Vagina (tissue), 2 donors: ENCODE data around the gene LILRA2.
"Not testable (repeated sequence)": the region's sequence is repeated elsewhere in the genome, so short reads cannot be mapped to it uniquely, and the experiment has no call there.

Source experiments
- CTCF ChIP-seq, 3 experiments: fragments of 450-650 bp in 2 of 3; fragments of 200-600 bp in 1 of 3; sonication (generic) in 1 of 3; IDR thresholded peaks; one replicate each; pipeline ENCODE4 v1.5.1; 2017 to 2019; ENCODE audit warnings: antibody characterized with exemption in 3 of 3, mild to moderate bottlenecking in 2 of 3, moderate library complexity in 2 of 3
- POLR2A ChIP-seq, 2 donors: fragments of 450-650 bp; IDR thresholded peaks; one replicate each; pipeline ENCODE4 v1.6.1; 2017; ENCODE audit warnings: antibody characterized with exemption in 2 of 2, mild to moderate bottlenecking in 2 of 2, moderate library complexity in 2 of 2
- POLR2AphosphoS5 ChIP-seq, 2 donors: sonication (generic); formaldehyde crosslinking; IDR thresholded peaks; one replicate each; pipeline ENCODE4 v1.9.0; 2017; ENCODE audit warnings: antibody characterized with exemption in 2 of 2, mild to moderate bottlenecking in 2 of 2, low read depth in 1 of 2; ENCODE audit not compliant: insufficient read depth in 1 of 2

- not testable (repeated sequence) for TF ChIP-seq CTCF (IDR thresholded peaks at IDR 0.05); POLR2AphosphoS5 (IDR thresholded peaks at IDR 0.05; ENCODE audit: insufficient read depth in 1 of 2, low read depth in 1 of 2); POLR2A (IDR thresholded peaks at IDR 0.05)
Measured at GRCh38 chr19:54630262-54630661, 56.7 kb downstream of the LILRA2 start, which contains the start of gene LILRB1.
